HFFc6 (cell line): ENCODE measurements around the gene TEDC2. TPM values are rescaled to one million over a fixed set of nuclear protein-coding genes. Genes with fewer than 3 reads are reported as not detected.
A peak's percentile ranks its signal among the peaks of the same experiment; 100 is the strongest.

ENCODE experiments used
- DNase-seq: peaks from one replicate; pipeline ENCODE4 v3.0.0-alpha.2; 2018
- H3K27ac Mint-ChIP-seq: 2 replicates; pipeline ENCODE4 v1.8.0; 2020; ENCODE audit warnings: mild to moderate bottlenecking, mixed read lengths
- H3K27me3 Mint-ChIP-seq: 2 replicates; pipeline ENCODE4 v1.8.0; 2021; ENCODE audit warnings: mild to moderate bottlenecking, moderate library complexity, mixed read lengths; ENCODE audit not compliant: insufficient read depth
- H3K36me3 Mint-ChIP-seq: 2 replicates; pipeline ENCODE4 v1.8.0; 2021; ENCODE audit warnings: low read depth, mixed read lengths
- H3K4me1 Mint-ChIP-seq: 2 replicates; pipeline ENCODE4 v1.8.0; 2020; ENCODE audit warnings: low read depth, mixed read lengths
- H3K4me3 Mint-ChIP-seq: 2 replicates; pipeline ENCODE4 v1.8.0; 2020; ENCODE audit warnings: mild to moderate bottlenecking, moderate library complexity, mixed read lengths
- H3K9me3 Mint-ChIP-seq: 2 replicates; pipeline ENCODE4 v1.8.0; 2020; ENCODE audit warnings: mild to moderate bottlenecking, mixed read lengths
- CTCF ChIP-seq: fragments of 200-600 bp; sonication (generic); IDR thresholded peaks from 2 replicates; pipeline ENCODE4 v1.5.0; 2021; ENCODE audit warnings: antibody characterized with exemption, mild to moderate bottlenecking
- total RNA-seq, 6 experiments: library from RNA; stranded (reverse); fragmentation: NEBNext Ultra II Directional; extraction: Animal tissue kit (Norgen Biotek cat#: 25700); gene quantifications; 2 replicates in 1 of 6; 3 replicates in 5 of 6; pipeline ENCODE4 v1.2.3, GENCODE V29; 2021

The TEDC2 gene
- total RNA-seq, 6 experiments from 2014 or later, result 3.6 to 8.3 (median 8.0) TPM

- no peak for TF ChIP-seq CTCF
- Mint-ChIP-seq H3K36me3 (no peaks in the 10 kb centered on the region), H3K4me3 (peak overlapping the region; percentile 71), H3K27me3 (peaks cover 4% of the 10 kb centered on the region), H3K4me1 (peaks cover under 1% of the 10 kb centered on the region; the same call in 1 of the 2 replicates), H3K9me3 (no peaks in the 10 kb centered on the region), H3K27ac (no peak overlapping the region; the same call in 1 of the 2 replicates)
- no peak for DNase-seq
Observed at GRCh38 chr16:2468725-2469398, 9.0 kb downstream of the TEDC2 start.

- DNase-seq, result no peak
- no peaks in the 10 kb centered on the region for H3K9me3 Mint-ChIP-seq
- no peak for TF ChIP-seq CTCF
- no peaks in the 10 kb centered on the region for H3K36me3 Mint-ChIP-seq
- no peak overlapping the region for H3K4me3 Mint-ChIP-seq
- peaks cover 3% of the 10 kb centered on the region for H3K27me3 Mint-ChIP-seq
- no peaks in the 10 kb centered on the region for H3K4me1 Mint-ChIP-seq
- H3K27ac Mint-ChIP-seq, result no peak overlapping the region
Observed at GRCh38 chr16:2469399-2470233, 9.7 kb downstream of the TEDC2 start.

GRCh38 chr16:2470234-2470601 lies 10.3 kb downstream of the TEDC2 start:
- no peaks in the 10 kb centered on the region for H3K9me3 Mint-ChIP-seq
- no peak for DNase-seq
- H3K4me3 Mint-ChIP-seq, result no peak overlapping the region; the same call in 1 of the 2 replicates
- H3K4me1 Mint-ChIP-seq, result no peaks in the 10 kb centered on the region
- H3K36me3 Mint-ChIP-seq, result no peaks in the 10 kb centered on the region
- peaks cover 1% of the 10 kb centered on the region; the same call in 1 of the 2 replicates for H3K27me3 Mint-ChIP-seq
- no peak for TF ChIP-seq CTCF
- H3K27ac Mint-ChIP-seq, result no peak overlapping the region

GRCh38 chr16:2470603-2471015 lies 10.7 kb downstream of the TEDC2 start:
- DNase-seq, result no peak
- Mint-ChIP-seq H3K4me3 (no peak overlapping the region; the same call in 1 of the 2 replicates), H3K27ac (no peak overlapping the region), H3K36me3 (no peaks in the 10 kb centered on the region), H3K9me3 (no peaks in the 10 kb centered on the region), H3K4me1 (no peaks in the 10 kb centered on the region), H3K27me3 (no peaks in the 10 kb centered on the region; the same call in 1 of the 2 replicates)
- TF ChIP-seq CTCF, result no peak

- no peaks in the 10 kb centered on the region for H3K4me1 Mint-ChIP-seq
- TF ChIP-seq CTCF, result no peak
- no peaks in the 10 kb centered on the region; the same call in 1 of the 2 replicates for H3K27me3 Mint-ChIP-seq
- H3K36me3 Mint-ChIP-seq, result no peaks in the 10 kb centered on the region
- H3K9me3 Mint-ChIP-seq, result no peaks in the 10 kb centered on the region
- no peak within 1 kb of the TSS for H3K27ac Mint-ChIP-seq
- no peak within 1 kb of the TSS; the same call in 1 of the 2 replicates for H3K4me3 Mint-ChIP-seq
- no peak for DNase-seq
Observed at GRCh38 chr16:2471016-2471652, 11.2 kb downstream of the TEDC2 start, which contains the start of gene NTN3. Gene NTN3 (plus strand): TSS chr16:2471297. CDS start chr16:2471702, 405 bp downstream.
